ENCODE data around the gene TBX10.

DNA sequence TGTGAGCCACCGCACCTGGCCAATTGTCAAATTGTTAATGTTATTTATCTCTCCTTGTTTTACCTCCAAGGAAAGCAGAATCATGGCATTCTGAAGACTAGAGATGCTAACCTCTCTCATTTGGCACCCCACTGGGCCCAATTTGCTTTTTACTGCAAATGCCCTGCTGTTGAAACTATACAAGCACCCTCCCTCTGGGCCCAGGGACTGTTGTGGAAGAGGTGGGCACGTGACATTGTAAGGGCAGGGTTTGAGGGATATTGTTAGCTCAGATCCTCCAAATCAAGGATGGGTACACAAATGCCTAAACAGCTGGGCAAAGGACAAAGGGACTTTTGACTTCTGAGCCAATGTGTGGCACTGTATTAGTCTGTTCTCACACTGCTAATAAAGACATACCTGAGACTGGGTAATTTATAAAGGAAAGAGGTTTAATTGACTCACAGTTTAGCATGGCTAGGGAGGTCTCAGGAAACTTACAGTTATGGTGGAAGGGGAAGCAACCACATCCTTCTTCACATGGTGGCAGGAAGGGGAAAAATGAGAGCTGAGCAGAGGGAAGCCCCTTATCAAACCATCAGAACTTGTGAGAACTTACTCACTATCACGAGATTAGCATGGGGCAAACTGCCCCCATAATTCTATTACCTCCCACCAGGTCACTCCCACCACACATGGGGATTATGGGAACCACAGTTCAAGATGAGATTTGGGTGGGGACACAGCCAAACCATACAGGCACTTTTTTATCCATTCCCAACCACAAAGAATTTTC, 41.3 kb upstream of the TBX10 start:
- TF ChIP-seq, protein P1, sequence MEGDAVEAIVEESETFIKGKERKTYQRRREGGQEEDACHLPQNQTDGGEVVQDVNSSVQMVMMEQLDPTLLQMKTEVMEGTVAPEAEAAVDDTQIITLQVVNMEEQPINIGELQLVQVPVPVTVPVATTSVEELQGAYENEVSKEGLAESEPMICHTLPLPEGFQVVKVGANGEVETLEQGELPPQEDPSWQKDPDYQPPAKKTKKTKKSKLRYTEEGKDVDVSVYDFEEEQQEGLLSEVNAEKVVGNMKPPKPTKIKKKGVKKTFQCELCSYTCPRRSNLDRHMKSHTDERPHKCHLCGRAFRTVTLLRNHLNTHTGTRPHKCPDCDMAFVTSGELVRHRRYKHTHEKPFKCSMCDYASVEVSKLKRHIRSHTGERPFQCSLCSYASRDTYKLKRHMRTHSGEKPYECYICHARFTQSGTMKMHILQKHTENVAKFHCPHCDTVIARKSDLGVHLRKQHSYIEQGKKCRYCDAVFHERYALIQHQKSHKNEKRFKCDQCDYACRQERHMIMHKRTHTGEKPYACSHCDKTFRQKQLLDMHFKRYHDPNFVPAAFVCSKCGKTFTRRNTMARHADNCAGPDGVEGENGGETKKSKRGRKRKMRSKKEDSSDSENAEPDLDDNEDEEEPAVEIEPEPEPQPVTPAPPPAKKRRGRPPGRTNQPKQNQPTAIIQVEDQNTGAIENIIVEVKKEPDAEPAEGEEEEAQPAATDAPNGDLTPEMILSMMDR (IDR thresholded peaks at IDR 0.05; ENCODE audit: low read depth, low read length, poor library complexity, severe bottlenecking): no peak
- TF ChIP-seq EZH2phosphoT487 (IDR thresholded peaks at IDR 0.05; ENCODE audit: borderline replicate concordance, low read length): no peak
